Measurements from ENCODE around the gene CALML5.

The CALML5 gene

DNA sequence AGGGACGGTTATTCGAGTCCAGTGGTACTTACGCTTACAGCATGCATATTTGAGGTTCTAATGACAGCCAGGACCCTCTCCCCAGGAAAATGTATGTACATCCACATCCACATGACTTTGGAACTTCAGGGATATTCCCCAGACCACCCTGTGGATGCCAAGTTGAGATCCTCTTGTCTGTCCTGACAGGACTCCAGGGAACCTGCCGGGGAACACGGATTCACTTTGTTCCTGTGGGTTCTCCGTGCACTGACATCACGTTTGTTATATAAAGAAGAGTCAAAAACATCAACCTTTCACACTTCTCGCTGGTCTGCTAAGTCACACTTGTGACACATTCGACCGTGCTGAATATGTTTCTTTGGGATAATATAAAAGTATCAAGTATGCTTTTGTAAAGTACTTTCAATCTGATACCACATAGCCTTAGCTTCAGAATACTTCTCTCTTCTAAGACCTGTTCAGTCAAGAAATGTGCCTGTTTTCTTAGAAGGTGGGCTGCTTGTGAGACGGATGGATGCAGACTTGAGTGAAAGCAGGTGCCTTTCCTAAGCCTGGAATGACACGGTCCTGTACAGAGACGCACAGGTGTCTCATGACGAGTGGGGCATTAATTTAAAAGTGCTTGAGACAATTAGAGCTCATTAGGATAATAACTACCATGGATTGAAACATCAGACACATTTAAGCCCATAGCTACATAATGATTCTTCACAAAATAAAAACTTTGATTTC, 38.7 kb downstream of the CALML5 start:
- no peak for DNase-seq

DNA sequence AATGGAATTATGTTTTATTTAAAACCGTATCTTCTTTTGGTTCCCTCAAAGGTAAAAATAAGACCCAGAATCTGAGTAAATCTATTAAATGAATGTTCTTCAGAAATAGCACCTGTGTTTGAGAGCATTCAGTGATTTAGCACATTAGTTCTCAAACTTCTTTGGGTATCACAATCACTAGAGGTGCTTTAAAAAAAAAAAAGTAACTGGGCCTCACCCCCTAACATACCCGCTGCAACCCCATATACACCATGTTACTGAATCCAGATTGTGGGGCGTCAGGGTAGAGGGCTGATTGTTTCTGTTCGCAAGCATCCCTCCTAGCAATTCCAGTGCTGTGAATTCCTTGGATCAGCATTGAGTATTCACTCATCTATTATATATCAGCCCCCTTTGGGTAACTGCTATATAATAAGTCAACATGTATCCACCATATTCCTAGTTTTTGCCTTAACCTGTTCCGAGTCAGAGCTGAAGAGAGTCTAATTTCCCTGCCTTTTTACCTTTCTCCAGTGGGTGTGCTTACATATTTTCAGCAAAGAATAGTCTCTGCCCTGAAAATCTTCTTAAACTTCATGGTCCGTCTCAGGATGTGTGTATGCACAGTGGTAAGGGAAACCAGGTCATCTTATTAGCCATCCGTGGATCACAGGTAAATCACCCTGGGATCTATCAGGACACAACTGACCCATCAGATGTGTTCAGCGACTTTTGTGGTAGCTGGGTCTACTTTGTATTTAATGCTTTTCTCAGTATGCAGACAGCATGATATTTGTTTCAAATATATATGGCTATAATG, 40.2 kb downstream of the CALML5 start:
- DNase-seq = no peak

DNA sequence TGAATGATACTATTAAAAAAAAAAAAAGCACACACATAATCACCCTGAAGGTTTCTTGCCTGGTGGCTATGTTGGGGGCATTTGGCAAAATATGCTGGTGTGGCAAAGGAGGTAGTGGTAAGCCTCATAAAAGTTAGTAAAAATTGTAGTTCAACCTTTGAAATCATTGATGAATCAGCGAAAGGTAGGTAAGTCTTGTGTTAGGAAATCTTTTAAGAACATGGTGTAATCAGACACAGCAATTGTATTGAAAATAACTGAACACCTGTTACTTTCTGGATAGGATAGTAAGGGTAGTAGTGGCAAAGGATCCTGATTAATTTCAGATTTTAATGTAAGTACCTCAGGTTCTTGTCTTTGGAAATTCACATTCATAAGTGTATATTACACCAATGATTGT, 40.9 kb downstream of the CALML5 start:
- DNase-seq = no peak

DNA sequence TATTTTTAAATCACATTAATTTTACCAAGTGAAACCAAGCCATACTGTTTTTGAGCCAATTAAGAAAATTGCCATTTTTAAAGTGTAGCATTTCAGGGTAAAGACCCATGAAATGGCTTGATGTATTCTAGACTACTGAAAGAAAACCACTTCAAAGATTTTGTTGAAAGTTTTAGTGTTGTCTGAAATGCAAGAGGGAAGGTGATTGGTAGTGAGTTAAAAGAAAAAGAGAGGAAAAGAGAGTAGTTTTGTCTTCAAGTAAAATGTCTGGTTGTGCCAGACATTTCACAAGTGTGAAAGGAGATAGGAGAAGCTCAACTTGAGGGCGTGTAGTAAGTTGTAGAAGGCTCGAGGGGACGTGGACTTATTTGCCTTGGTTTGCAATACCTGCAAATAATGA, 41.6 kb downstream of the CALML5 start:
- DNase-seq = no peak

DNA sequence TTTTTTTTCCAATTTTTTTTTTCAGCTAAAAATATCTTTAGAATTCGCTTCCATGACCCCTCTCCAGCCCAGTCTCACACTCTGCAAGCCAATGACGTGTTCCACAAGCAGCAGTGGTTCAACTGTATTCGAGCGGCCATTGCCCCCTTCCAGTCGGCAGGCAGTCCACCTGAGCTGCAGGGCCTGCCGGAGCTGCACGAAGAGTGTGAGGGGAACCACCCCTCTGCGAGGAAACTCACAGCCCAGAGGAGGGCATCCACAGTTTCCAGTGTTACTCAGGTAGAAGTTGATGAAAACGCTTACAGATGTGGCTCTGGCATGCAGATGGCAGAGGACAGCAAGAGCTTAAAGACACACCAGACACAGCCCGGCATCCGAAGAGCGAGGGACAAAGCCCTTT, 42.8 kb downstream of the CALML5 start:
- no peak for DNase-seq

DNA sequence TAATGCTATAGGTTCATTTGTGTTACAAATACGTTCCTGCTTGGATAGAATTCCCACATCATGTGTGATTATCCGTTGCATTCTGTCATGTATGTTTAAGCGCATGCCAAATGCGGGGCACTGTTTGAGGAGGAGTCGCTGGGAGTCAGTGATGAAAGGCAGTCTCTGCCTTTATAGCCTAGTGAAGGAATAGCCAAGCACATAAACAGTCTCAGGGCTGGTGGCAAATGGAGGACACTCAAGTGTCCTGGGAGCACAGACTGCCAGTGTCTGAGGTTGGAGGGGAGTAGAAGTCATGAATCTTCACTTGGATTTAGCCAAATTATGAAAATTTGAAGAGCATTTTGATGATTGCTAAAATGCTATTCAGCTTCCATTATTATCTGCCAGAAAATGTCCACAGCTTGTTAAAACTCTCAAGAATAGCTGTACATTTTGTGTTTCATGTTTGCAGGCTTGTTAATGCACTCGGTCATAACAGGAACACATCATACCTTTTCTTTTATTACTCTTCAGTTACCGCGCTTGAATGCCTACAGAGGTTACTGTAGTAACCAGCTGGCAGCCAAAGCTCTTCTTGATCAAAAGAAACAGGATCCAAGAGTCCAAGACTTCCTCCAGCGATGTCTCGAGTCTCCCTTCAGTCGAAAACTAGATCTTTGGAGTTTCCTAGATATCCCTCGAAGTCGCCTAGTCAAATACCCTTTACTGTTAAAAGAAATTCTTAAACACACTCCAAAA, 45.5 kb downstream of the CALML5 start:
- no peak for DNase-seq

DNA sequence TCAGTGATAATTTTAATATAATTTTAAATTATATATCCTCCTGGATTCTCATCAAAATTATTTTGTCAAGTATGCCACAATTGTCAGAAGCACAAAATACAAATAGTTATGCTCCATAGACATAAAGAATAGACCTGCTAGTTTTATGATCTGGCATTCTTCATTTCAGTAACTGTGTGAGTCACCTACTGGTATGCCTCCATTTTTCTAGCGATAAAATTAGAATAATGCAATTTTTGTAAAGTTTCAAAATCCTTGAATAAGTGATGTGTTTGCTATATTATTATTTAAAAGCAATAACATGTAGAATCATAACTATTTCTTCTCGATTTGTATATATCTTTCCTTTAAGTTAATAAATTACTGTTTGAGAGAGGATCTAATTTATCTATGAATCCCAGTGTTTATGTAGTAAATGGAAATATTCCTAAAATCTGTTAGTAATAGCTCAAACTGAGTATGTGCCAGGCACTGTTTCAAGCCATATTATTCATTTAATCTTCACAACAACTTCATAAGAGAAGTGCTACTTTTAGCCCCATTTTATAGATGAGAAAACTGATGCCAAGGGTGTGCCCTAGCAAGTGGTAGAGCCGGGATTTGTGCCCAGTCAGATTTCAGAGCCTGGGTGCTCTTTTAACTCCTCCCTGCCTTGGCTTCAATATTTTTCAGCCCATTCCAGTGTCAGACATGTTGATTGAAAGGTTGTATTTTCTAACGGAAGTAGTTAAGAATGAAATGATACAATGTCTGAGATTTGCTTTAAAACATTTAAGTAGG, 48.6 kb downstream of the CALML5 start:
- DNase-seq = no peak

DNA sequence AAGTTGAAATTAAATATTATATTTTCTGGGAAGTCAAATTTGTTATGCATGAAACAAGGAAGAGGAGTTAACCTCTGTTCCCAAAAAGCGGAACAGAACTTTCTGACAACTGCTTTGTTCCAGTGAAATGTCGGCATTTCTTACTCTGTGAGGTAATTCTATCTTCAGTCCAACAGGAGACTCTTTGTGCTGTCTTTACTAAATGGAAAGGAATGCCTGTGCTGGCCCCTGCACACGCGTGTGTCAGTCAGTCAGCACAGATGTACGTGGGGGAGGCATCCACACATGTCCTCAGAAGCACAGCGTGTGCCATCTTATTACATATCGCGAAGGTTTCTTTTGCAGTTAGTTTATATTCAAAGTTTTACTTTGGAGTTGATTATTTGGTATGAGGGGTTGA, 49.5 kb downstream of the CALML5 start:
- no peak for DNase-seq

DNA sequence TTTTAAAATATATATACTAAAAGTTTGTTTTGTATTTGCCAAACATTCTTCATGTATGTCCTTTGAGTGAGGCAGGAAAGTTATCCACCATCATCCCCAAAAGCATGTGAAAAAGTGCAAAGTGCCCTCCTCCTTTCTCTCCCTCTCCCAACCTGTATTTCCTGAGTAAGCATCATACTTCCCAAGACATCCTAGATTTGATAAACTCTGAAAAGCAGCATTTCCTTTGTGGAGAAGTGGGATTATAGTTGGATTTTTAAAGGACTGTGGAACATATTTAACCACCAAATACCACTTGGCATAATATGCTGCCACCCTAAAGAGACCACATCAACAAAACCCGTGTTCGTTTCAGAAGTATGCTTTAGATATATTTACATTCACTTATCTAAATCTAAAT, 50.1 kb downstream of the CALML5 start:
- DNase-seq = no peak

Measured in CD4-positive, alpha-beta T cell treated with Interferon gamma for 1 hour (primary cell).